Endometrial microvascular endothelial cells (primary cell): ENCODE data around the gene CARMIL3. TPM values are rescaled to one million over a fixed set of nuclear protein-coding genes. Genes with fewer than 3 reads are reported as not detected.
"Not testable (repeated sequence)": the region's sequence is repeated elsewhere in the genome, so short reads cannot be mapped to it uniquely, and the experiment has no call there.

Source experiments
- in situ Hi-C: cut with HindIII; loops from 2 replicates; pipeline ENCODE4 v1.10.0; 2017; ENCODE audit warnings: low sequenced_read_pairs, low pct_unique_long_range_greater_than_20kb; ENCODE audit errors: inconsistent ontology term
- total RNA-seq: library from RNA; depleted of rRNA; stranded (reverse); fragments of >200 nt; gene quantifications from one replicate; pipeline ENCODE4 v1.2.3, GENCODE V29; 2015; ENCODE audit errors: inconsistent ontology term

The CARMIL3 gene, protein sequence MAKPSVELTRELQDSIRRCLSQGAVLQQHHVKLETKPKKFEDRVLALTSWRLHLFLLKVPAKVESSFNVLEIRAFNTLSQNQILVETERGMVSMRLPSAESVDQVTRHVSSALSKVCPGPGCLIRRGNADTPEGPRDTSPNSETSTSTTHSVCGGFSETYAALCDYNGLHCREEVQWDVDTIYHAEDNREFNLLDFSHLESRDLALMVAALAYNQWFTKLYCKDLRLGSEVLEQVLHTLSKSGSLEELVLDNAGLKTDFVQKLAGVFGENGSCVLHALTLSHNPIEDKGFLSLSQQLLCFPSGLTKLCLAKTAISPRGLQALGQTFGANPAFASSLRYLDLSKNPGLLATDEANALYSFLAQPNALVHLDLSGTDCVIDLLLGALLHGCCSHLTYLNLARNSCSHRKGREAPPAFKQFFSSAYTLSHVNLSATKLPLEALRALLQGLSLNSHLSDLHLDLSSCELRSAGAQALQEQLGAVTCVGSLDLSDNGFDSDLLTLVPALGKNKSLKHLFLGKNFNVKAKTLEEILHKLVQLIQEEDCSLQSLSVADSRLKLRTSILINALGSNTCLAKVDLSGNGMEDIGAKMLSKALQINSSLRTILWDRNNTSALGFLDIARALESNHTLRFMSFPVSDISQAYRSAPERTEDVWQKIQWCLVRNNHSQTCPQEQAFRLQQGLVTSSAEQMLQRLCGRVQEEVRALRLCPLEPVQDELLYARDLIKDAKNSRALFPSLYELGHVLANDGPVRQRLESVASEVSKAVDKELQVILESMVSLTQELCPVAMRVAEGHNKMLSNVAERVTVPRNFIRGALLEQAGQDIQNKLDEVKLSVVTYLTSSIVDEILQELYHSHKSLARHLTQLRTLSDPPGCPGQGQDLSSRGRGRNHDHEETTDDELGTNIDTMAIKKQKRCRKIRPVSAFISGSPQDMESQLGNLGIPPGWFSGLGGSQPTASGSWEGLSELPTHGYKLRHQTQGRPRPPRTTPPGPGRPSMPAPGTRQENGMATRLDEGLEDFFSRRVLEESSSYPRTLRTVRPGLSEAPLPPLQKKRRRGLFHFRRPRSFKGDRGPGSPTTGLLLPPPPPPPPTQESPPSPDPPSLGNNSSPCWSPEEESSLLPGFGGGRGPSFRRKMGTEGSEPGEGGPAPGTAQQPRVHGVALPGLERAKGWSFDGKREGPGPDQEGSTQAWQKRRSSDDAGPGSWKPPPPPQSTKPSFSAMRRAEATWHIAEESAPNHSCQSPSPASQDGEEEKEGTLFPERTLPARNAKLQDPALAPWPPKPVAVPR (N-terminal part only)
- not detected for total RNA-seq

GRCh38 chr14:24051789-24052655, at the start of gene CARMIL3:
TSS of gene CARMIL3 (plus strand) at chr14:24052009. CDS start at chr14:24052154, 145 bp downstream.
- in situ Hi-C loops: no loop called here

GRCh38 chr14:24006471-24006816, 45.4 kb upstream of the CARMIL3 start:
- in situ Hi-C loops: not testable (repeated sequence)

- in situ Hi-C loops: not testable (repeated sequence)
Measured at GRCh38 chr14:24006817-24007652, 44.8 kb upstream of the CARMIL3 start.

GRCh38 chr14:24011051-24011450, 40.8 kb upstream of the CARMIL3 start:
- in situ Hi-C loops: no loop called here

- in situ Hi-C loops: not testable (repeated sequence)
Measured at GRCh38 chr14:24012726-24013273, 39.0 kb upstream of the CARMIL3 start.

DNA sequence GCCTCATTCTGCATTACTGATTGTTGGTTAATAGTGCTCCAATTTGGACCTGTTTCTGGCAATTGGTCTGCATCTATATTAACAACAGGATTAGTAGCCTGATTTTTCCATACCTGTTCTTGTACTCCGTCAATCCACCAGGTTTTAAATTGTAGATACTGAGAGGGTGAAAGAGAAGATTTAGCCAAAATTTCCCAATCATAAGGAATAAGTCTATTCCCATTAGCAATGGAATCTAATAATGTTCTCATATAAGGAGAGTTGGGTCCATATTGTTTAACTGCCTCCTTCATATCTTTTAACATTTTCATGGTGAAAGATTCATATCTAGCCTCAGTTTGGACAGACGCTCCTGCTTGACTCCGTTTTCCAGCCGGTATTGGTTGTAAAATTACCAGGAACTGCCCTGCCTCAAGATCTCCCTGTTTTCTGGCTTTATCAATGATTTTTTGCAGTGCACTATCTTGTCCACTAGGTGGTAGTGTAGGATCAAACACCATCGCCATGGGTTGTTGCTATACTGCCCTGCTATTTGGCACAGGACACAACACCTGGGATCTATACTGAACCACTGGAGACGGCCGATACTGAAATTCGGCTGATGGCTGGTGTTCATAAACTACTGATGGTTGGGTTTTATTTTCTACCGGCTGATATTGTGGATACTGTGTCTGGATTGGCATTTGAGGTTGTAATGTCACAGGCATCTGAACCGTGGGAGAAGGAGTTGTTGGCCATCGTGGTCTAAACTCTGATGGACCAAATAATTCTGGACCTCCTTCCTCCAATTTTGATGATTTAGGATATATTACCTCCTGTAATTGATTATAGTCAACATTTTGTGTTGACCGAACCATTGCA, 37.9 kb upstream of the CARMIL3 start:
- in situ Hi-C loops: no loop called here

GRCh38 chr14:24015745-24016144, 36.1 kb upstream of the CARMIL3 start:
- in situ Hi-C loops: not testable (repeated sequence)

DNA sequence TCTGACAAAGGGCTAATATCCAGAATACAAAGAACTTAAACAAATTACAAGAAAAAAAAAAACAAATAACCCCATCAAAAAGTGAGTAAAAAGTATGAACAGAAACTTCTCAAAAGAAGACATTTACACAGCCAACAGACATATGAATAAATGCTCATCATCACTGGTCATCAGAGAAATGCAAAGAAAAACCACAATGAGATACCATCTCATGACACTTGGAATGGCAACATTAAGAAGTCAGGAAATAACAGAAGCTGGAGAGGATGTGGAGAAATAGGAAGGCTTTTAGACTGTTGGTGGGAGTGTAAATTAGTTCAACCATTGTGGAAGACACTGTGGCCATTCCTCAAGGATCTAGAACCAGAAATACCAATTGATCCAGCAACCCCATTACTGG, 32.8 kb upstream of the CARMIL3 start:
- in situ Hi-C loops: not testable (repeated sequence)

GRCh38 chr14:24019944-24020343, 31.9 kb upstream of the CARMIL3 start:
- in situ Hi-C loops: not testable (repeated sequence)

GRCh38 chr14:24020520-24020919, 31.3 kb upstream of the CARMIL3 start:
- in situ Hi-C loops: not testable (repeated sequence)

DNA sequence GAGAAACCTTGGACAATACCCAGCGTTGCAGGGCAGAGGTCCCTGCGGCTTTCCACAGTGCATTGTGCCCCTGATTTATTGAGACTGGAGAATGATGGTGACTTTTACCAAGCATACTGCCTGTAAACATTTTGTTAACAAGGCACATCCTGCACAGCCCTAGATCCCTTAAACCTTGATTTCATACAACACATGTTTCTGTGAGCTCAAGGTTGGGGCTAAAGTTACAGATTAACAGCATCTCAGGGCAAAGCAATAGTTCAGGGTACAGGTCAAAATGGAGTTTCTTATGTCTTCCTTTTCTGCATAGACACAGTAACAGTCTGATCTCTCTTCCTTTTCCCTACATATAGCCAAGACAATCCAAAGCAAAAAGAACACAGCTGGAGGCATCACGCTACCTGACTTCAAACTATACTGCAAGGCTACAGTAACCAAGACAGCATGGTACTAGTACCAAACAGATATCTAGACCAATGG, 26.8 kb upstream of the CARMIL3 start:
- in situ Hi-C loops: not testable (repeated sequence)

GRCh38 chr14:24029687-24030086, 22.1 kb upstream of the CARMIL3 start:
- in situ Hi-C loops: not testable (repeated sequence)

DNA sequence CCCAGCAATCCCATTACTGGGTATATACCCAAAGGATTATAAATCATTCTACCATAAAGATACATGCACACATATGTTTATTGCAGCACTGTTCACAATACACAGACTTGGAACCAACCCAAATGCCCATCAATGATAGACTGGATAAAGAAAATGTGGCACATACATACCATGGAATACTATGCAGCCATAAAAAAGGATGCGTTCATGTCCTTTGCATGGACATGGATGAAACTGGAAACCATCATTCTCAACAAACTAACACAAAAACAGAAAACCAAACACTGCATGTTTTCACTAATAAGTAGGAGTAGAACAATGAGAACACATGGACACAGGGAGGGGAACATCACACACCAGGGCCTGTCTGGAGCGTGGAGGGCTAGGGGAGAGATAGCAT, 20.5 kb upstream of the CARMIL3 start:
- in situ Hi-C loops: not testable (repeated sequence)

- in situ Hi-C loops: no loop called here
Measured at GRCh38 chr14:24032727-24033418, 18.9 kb upstream of the CARMIL3 start.

DNA sequence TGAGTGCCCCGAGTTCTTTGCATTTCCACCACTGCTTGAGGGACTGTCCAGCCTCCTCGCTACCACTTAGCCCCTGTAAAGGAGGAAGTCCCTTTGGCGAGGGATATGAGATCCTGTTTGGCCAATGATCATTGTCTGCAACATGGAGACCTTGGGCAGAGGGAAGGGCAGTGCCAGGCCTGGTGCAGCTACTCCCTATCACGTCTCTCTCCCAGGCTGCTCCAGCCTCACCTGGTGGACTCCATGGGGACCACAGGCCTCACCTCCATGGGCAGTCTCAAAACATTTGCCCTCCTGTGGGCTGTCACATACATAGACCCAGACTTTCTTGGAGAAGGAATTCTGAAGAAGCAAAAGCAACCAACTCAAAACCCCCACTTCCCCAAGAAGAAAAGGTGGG, 16.0 kb upstream of the CARMIL3 start:
- in situ Hi-C loops: not testable (repeated sequence)
